GM08714 (cell line): ENCODE data around the gene TBC1D5.
"Not testable (repeated sequence)": the region's sequence is repeated elsewhere in the genome, so short reads cannot be mapped to it uniquely, and the experiment has no call there.

Experiments
- H3K4me3 ChIP-seq: fragments of 200-500 bp; sonication (Bioruptor generic); 2 replicates; pipeline ENCODE4 v1.5.1; 2014; ENCODE audit warnings: mild to moderate bottlenecking, low read length, inconsistent platforms
- ZNF274 ChIP-seq: IDR thresholded peaks from 2 replicates; pipeline ENCODE4 v1.6.1; 2012; ENCODE audit warnings: mild to moderate bottlenecking, low read depth, low read length

The TBC1D5 gene

GRCh38 chr3:17554078-17554477, 188.4 kb downstream of the TBC1D5 start:
- no peak overlapping the region for H3K4me3 ChIP-seq
- no peak for TF ChIP-seq ZNF274

GRCh38 chr3:17553080-17553479, 189.4 kb downstream of the TBC1D5 start:
- no peak overlapping the region for H3K4me3 ChIP-seq
- no peak for TF ChIP-seq ZNF274

- TF ChIP-seq ZNF274 = no peak
- H3K4me3 ChIP-seq = no peak overlapping the region
These were observed 190.1 kb downstream of the TBC1D5 start for GRCh38 chr3:17552351-17552750.

- TF ChIP-seq ZNF274 = no peak
- no peak overlapping the region for H3K4me3 ChIP-seq
These were observed 190.5 kb downstream of the TBC1D5 start for GRCh38 chr3:17551895-17552294.

- no peak overlapping the region for H3K4me3 ChIP-seq
- no peak for TF ChIP-seq ZNF274
These were observed 191.1 kb downstream of the TBC1D5 start for GRCh38 chr3:17551333-17551732.

- TF ChIP-seq ZNF274 = no peak
These were observed 191.8 kb downstream of the TBC1D5 start for GRCh38 chr3:17550624-17551023.

GRCh38 chr3:17546500-17547255, 195.8 kb downstream of the TBC1D5 start:
- no peak overlapping the region for H3K4me3 ChIP-seq
- no peak for TF ChIP-seq ZNF274

More at GRCh38 chr3:17550624-17551023, 191.8 kb downstream of the TBC1D5 start:
- no peak overlapping the region for H3K4me3 ChIP-seq

GRCh38 chr3:17544632-17545031, 197.8 kb downstream of the TBC1D5 start:
- H3K4me3 ChIP-seq = no peak overlapping the region
- no peak for TF ChIP-seq ZNF274

GRCh38 chr3:17542591-17542990, 199.8 kb downstream of the TBC1D5 start:
- no peak for TF ChIP-seq ZNF274
- no peak overlapping the region for H3K4me3 ChIP-seq

GRCh38 chr3:17539436-17539835, 203.0 kb downstream of the TBC1D5 start:
- no peak for TF ChIP-seq ZNF274
- no peak overlapping the region for H3K4me3 ChIP-seq

GRCh38 chr3:17535274-17535673, 207.2 kb downstream of the TBC1D5 start:
- no peak for TF ChIP-seq ZNF274
- H3K4me3 ChIP-seq = no peak overlapping the region

- H3K4me3 ChIP-seq = not testable (repeated sequence)
These were observed 210.0 kb downstream of the TBC1D5 start for GRCh38 chr3:17532446-17532845.

GRCh38 chr3:17529677-17530076, 212.8 kb downstream of the TBC1D5 start:
- TF ChIP-seq ZNF274 = no peak

GRCh38 chr3:17518189-17519059, 224.0 kb downstream of the TBC1D5 start:
- no peak overlapping the region for H3K4me3 ChIP-seq
- TF ChIP-seq ZNF274 = no peak

More at GRCh38 chr3:17529677-17530076, 212.8 kb downstream of the TBC1D5 start:
- no peak overlapping the region for H3K4me3 ChIP-seq
